ENCODE measurements around the gene MTMR3.
"Not testable (repeated sequence)": the region's sequence is repeated elsewhere in the genome, so short reads cannot be mapped to it uniquely, and the experiment has no call there.

MTMR3 gene

GRCh38 chr22:29971607-29972006 is 88.6 kb downstream of the MTMR3 start:
- DNase-seq (ENCODE audit: extremely low read depth, low read depth), result no peak
- H3K4me3 ChIP-seq (replicated peaks; ENCODE audit: low read depth, low read length), result no peak overlapping the region
- TF ChIP-seq CTCF (IDR thresholded peaks at IDR 0.05; ENCODE audit: low read depth, low read length, missing control alignments), result no peak

DNA sequence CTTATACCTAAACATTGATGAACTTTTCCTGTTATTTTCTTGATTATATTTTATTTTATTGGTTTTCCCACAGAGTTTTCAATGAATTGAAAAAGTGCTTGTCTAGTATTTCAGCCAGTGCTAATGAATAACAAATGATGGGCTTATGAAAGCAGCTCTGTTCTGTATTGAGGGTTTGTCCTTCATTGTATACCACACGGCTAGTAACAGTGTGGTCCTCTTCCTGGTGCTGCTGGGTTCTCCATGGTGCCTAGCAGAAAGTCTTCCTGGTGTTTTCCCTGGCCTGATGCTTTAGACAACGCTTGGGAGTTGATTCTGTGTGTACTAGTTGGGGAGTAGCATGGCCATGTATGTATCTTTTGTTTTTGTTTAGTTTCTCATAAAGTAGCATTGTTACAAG is 89.1 kb downstream of the MTMR3 start:
- TF ChIP-seq CTCF (IDR thresholded peaks at IDR 0.05; ENCODE audit: low read depth, low read length, missing control alignments), result no peak
- H3K4me3 ChIP-seq (replicated peaks; ENCODE audit: low read depth, low read length), result no peak overlapping the region
- no peak for DNase-seq (ENCODE audit: extremely low read depth, low read depth)

DNA sequence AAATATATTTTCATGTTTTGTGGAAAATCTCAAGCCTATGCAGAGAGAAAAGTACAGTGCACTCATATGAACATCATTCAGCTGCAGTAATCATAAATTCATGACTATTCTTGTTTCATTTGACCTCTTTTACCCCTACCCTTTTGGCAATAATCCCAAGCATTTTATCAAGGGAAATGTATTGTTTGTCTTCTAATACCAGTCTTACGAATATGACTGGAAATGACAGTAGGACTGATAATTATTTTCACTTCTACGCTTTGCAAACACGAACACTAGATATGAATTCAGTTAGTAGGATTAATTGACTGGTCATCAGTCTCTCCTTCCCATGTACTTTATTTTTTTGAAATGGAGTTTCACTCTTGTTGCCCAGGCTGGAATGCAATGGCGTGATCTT is 90.3 kb downstream of the MTMR3 start:
- H3K4me3 ChIP-seq (replicated peaks; ENCODE audit: low read depth, low read length), result no peak overlapping the region
- DNase-seq (ENCODE audit: extremely low read depth, low read depth), result no peak
- no peak for TF ChIP-seq CTCF (IDR thresholded peaks at IDR 0.05; ENCODE audit: low read depth, low read length, missing control alignments)

GRCh38 chr22:29973680-29974079 is 90.7 kb downstream of the MTMR3 start:
- not testable (repeated sequence) for H3K4me3 ChIP-seq (replicated peaks; ENCODE audit: low read depth, low read length); DNase-seq (ENCODE audit: extremely low read depth, low read depth)

GRCh38 chr22:29975494-29975893 is 92.5 kb downstream of the MTMR3 start:
- TF ChIP-seq CTCF (IDR thresholded peaks at IDR 0.05; ENCODE audit: low read depth, low read length, missing control alignments), result no peak
- no peak for DNase-seq (ENCODE audit: extremely low read depth, low read depth)
- H3K4me3 ChIP-seq (replicated peaks; ENCODE audit: low read depth, low read length), result no peak overlapping the region

DNA sequence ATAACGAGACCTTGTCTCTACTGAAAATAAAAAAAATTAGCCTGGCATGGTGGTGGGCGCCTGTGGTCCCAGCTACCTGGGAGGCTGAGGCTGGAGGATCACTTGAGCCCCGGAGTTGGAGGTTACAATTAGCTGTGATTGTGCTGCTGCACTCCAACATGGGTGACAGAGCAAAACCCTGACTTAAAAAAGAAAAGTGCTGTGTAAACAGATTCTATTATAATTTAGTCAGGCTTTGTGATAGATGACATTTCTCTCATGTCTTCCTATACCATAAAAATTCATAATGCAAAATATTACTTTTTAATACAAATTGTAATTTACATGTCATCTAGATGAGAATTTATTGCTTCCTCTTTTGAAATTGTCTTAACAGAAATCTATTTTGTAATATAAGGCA is 94.1 kb downstream of the MTMR3 start:
- no peak for DNase-seq (ENCODE audit: extremely low read depth, low read depth)
- no peak for TF ChIP-seq CTCF (IDR thresholded peaks at IDR 0.05; ENCODE audit: low read depth, low read length, missing control alignments)
- no peak overlapping the region for H3K4me3 ChIP-seq (replicated peaks; ENCODE audit: low read depth, low read length)

DNA sequence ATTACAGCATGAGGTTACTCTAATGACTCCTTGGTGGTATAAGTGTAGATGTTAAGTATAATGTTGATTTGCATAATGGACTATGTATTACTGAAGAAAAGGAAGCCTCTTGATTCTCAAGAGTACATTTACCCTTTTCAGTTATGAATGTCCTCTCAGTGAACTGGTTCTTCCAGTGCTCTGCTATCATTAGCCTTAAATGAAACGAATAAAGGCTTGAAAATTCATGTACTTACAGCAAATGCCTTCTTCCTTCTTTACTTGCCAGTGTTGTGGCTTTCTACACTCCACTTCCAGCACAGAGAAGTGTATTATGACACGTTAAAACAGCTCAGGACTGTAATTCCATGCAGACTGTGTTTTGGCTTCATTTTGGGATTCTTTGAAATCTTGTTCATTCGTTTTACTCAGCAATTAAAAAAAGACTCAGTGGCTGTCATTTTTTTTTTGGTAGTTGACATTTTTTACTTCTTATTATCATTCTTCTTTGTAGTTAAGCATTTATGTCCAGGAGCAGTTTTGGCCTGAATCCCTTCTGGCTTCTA is 96.9 kb downstream of the MTMR3 start:
- DNase-seq (ENCODE audit: extremely low read depth, low read depth), result no peak
- H3K4me3 ChIP-seq (replicated peaks; ENCODE audit: low read depth, low read length), result no peak overlapping the region
- no peak for TF ChIP-seq CTCF (IDR thresholded peaks at IDR 0.05; ENCODE audit: low read depth, low read length, missing control alignments)
